ENCODE results near the gene CSNK1G3.
A peak's percentile ranks its signal among the peaks of the same experiment; 100 is the strongest.

The CSNK1G3 gene

DNA sequence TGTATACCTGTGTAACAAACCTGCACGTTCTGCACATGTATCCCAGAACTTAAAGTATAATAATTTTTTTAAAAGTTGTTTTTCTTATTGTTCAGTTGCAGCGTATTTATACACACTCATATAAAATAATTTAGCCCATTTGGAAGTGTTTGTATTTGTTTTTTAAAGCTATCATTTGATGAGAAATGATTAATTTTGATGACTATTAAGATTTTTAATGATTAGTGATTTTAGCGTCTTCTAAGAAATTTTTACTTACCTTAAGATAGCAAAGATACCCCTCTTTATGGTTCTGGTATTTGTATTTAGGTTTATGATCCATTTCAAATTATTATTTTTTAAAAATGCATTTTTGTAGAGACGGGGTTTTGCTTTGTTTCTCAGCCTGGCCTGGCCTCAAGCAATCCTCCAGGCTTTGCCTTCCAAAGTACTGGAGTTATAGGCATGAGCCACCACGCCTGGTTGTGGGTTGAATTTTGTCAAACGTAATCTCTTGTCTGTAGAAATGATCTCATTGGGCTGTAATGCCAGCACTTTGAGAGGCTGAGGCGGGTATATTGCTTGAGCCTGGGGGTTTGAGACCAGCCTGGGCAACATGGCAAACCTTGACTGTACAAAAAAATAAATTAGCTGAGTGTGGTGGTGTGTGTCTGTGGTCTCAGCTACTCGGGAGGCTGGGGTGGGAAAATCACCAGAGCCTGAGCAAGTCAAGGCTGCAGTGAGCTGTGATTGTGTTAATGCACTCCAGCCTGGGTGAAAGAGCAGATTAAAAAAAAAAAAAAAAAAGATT is 26.9 kb downstream of the CSNK1G3 start:
- no peak for DNase-seq (ENCODE audit: low read depth)
- no peak overlapping the region for H3K4me3 ChIP-seq (ENCODE audit: low read depth, low read length)
- TF ChIP-seq CTCF (IDR thresholded peaks at IDR 0.05; ENCODE audit: insufficient read depth, low read depth, low read length, missing control alignments): no peak

- TF ChIP-seq CTCF (IDR thresholded peaks at IDR 0.05; ENCODE audit: insufficient read depth, low read depth, low read length, missing control alignments): no peak
- DNase-seq (ENCODE audit: low read depth): no peak
- H3K4me3 ChIP-seq (ENCODE audit: low read depth, low read length): no peak overlapping the region
Measured at GRCh38 chr5:123540534-123540933, 28.6 kb downstream of the CSNK1G3 start.

GRCh38 chr5:123543438-123543837 is 31.5 kb downstream of the CSNK1G3 start:
- no peak for DNase-seq (ENCODE audit: low read depth)
- no peak for TF ChIP-seq CTCF (IDR thresholded peaks at IDR 0.05; ENCODE audit: insufficient read depth, low read depth, low read length, missing control alignments)
- H3K4me3 ChIP-seq (ENCODE audit: low read depth, low read length): no peak overlapping the region

DNA sequence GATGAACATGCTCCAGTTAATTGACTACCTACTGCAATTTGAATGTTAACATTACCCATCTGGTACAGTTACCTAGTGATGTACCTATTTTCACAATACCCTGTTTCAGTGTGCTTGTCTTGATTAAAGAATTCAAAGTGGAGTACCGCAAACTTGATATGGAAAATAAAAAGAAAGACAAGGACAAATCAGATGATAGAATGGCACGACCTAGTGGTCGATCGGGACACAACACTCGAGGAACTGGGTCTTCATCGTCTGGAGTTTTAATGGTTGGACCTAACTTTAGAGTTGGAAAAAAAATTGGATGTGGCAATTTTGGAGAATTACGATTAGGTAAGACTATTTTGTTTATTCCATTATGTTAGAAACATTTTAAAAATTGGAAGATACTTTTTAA is 33.5 kb downstream of the CSNK1G3 start:
- DNase-seq (ENCODE audit: low read depth): no peak
- TF ChIP-seq CTCF (IDR thresholded peaks at IDR 0.05; ENCODE audit: insufficient read depth, low read depth, low read length, missing control alignments): no peak
- no peak overlapping the region for H3K4me3 ChIP-seq (ENCODE audit: low read depth, low read length)

DNA sequence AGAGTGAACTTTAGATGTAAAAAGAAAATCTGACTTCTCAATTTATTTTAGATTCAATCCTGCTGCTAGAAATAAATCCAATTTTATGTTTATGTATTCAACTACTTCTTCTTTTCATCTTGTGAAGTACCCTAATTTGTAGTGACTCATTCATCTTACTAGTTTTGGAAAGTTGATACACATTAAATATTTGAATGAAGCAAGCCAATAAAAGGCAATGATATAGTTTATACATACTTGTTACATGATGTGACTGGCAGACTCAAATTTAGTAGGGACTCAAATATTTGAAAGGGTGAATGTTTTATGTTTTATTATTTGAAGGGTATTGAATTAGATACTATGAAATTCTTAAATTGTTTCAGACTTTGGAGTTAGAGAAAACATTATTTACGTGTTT is 34.7 kb downstream of the CSNK1G3 start:
- DNase-seq (ENCODE audit: low read depth): no peak
- no peak overlapping the region for H3K4me3 ChIP-seq (ENCODE audit: low read depth, low read length)
- TF ChIP-seq CTCF (IDR thresholded peaks at IDR 0.05; ENCODE audit: insufficient read depth, low read depth, low read length, missing control alignments): no peak

- peak overlapping the region; percentile 28 for H3K4me3 ChIP-seq (ENCODE audit: low read depth, low read length)
- no peak for TF ChIP-seq CTCF (IDR thresholded peaks at IDR 0.05; ENCODE audit: insufficient read depth, low read depth, low read length, missing control alignments)
- peak; percentile 91 for DNase-seq (ENCODE audit: low read depth)
Measured at GRCh38 chr5:123549256-123549904, 37.4 kb downstream of the CSNK1G3 start.

Measured in GM12865 (cell line).